ENCODE data around the gene KRT13. TPM values are rescaled to one million over a fixed set of nuclear protein-coding genes. Genes with fewer than 3 reads are reported as not detected.

KRT13 gene
- total and polyA plus RNA-seq, 8 donors = 0.17 to 29.1 (median 0.48) TPM; not detected in 2

GRCh38 chr17:41551365-41551764 lies 46.0 kb upstream of the KRT13 start:
- H3K9me3 ChIP-seq = peaks cover 0 to 6% of the 10 kb centered on the region in 2 donors
- no peak overlapping the region for H3K4me3 ChIP-seq
- intact Hi-C loops (cut with DNase I) = loop anchor here in 1 of 2 donors (5.0 kb wide), 1 partner anchor 106 kb away; no protein-coding TSS in a partner anchor
- TF ChIP-seq CTCF (IDR thresholded peaks at IDR 0.05) = no peak
- no peak overlapping the region for H3K27ac ChIP-seq
- DNase-seq (no peak), ATAC-seq (no peak)
- peaks cover 0 to 17% of the 10 kb centered on the region in 2 donors for H3K27me3 ChIP-seq
- H3K4me1 ChIP-seq = peaks cover 16 to 22% of the 10 kb centered on the region in 2 donors
- no peaks in the 10 kb centered on the region for H3K36me3 ChIP-seq

DNA sequence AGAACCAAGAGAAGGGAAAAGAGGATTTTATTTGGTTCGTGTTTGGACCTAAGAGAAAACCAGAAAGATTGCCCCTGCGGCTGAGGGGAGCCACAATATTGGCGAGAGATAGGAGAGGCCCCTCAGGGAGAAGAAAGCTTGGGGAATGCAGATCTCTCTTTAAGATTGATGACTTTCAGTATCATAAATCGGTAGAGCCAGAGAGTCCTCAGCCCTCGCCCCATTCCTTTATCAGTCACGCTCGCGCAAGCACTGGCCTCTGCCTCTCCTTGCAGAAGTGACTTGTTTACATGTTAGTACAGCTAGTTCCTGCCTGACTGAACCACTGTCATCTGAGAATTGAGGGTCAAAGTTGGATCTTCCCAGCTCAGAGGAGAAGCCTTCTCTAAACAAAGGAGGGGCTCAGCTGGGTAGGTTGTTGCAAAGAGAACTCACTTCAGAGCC lies 44.2 kb upstream of the KRT13 start:
- Histone ChIP-seq H3K27ac (no peak overlapping the region), H3K9me3 (peaks cover 0 to 6% of the 10 kb centered on the region in 2 donors), H3K36me3 (no peaks in the 10 kb centered on the region), H3K27me3 (peaks cover 0 to 17% of the 10 kb centered on the region in 2 donors), H3K4me1 (peaks cover 16 to 22% of the 10 kb centered on the region in 2 donors), H3K4me3 (no peak overlapping the region)
- TF ChIP-seq CTCF (IDR thresholded peaks at IDR 0.05) = no peak
- ATAC-seq = no peak
- no peak for DNase-seq
- intact Hi-C loops (cut with DNase I) = loop anchor here in 1 of 2 donors (5.0 to 10.0 kb wide), 2 partner anchors 108 to 645 kb away; no protein-coding TSS in a partner anchor

GRCh38 chr17:41548844-41549595 lies 43.6 kb upstream of the KRT13 start:
- TF ChIP-seq CTCF (IDR thresholded peaks at IDR 0.05) = peak; percentile 74 to 88
- DNase-seq (peak; percentile 66 to 97 (median 86)), ATAC-seq (peak; percentile 95)
- H3K27ac ChIP-seq = peak overlapping the region; percentile 46 to 51
- H3K4me3 ChIP-seq = peak overlapping the region in 1 of 2 donors; percentile 14
- H3K9me3 ChIP-seq = peaks cover 0 to 6% of the 10 kb centered on the region in 2 donors
- intact Hi-C loops (cut with DNase I) = loop anchor here in 1 of 2 donors (10.0 kb wide), 1 partner anchor 644 kb away; no protein-coding TSS in a partner anchor
- no peaks in the 10 kb centered on the region for H3K36me3 ChIP-seq
- H3K27me3 ChIP-seq = peaks cover 0 to 17% of the 10 kb centered on the region in 2 donors
- H3K4me1 ChIP-seq = peaks cover 16 to 22% of the 10 kb centered on the region in 2 donors

GRCh38 chr17:41547921-41548843 lies 42.8 kb upstream of the KRT13 start:
- peak; percentile 64 for ATAC-seq
- peak in 2 of 4 donors; percentile 79 to 88 for DNase-seq
- Histone ChIP-seq H3K36me3 (no peaks in the 10 kb centered on the region), H3K27ac (peak overlapping the region; percentile 19 to 46), H3K27me3 (peaks cover 0 to 20% of the 10 kb centered on the region in 2 donors), H3K4me1 (peaks cover 16 to 22% of the 10 kb centered on the region in 2 donors), H3K4me3 (peak overlapping the region in 1 of 2 donors; percentile 14), H3K9me3 (peaks cover 0 to 6% of the 10 kb centered on the region in 2 donors)
- TF ChIP-seq CTCF (IDR thresholded peaks at IDR 0.05) = no peak
- intact Hi-C loops (cut with DNase I) = loop anchor here in 1 of 2 donors (10.0 kb wide), 1 partner anchor 643 kb away; no protein-coding TSS in a partner anchor
